Right ventricle myocardium inferior (tissue), 1 donor: ENCODE measurements around the gene AGAP3. TPM values are rescaled to one million over a fixed set of nuclear protein-coding genes. Genes with fewer than 3 reads are reported as not detected.

Experiments
- ATAC-seq: fragments of 200-7000 bp; cut with Tn5 transposase; one replicate; pipeline ENCODE4 v1.9.1; 2020; ENCODE audit warnings: mild to moderate bottlenecking, moderate library complexity
- DNase-seq: peaks from one replicate; pipeline ENCODE4 v3.0.0; 2021; ENCODE audit errors: missing footprints
- intact Hi-C: fragments of 100-400 bp; cut with DNase I; formaldehyde crosslinking; loops from one replicate; pipeline ENCODE4 v1.11.0; 2022
- total RNA-seq: library from RNA; stranded (reverse); fragmentation: NEBNext Ultra II Directional; extraction: Animal tissue kit (Norgen Biotek cat#: 25700); gene quantifications from one replicate; pipeline ENCODE4 v1.2.1, GENCODE V29; 2021
- donor health status: DM: no; HTN: yes; CAD: no; lungs with severe emphysema.

Gene AGAP3
- total RNA-seq, 1 donor from 2014 or later = 57.4 TPM

- DNase-seq (peak; percentile 60), ATAC-seq (no peak)
- intact Hi-C loops = no loop called here
Measured at GRCh38 chr7:151181011-151181431, 94.7 kb downstream of the AGAP3 start.

- intact Hi-C loops = loop anchor here (2.0 to 5.0 kb wide), 2 partner anchors 41 to 56 kb away; partner anchors contain the start of gene ABCF2
- peak; percentile 44 for DNase-seq
Measured at GRCh38 chr7:151185762-151186639, 99.7 kb downstream of the AGAP3 start.

GRCh38 chr7:151186640-151187408 is 100.5 kb downstream of the AGAP3 start, which contains the start of gene ASB10:
TSS of gene ASB10 (minus strand) at chr7:151187250. CDS start at chr7:151187130, 120 bp downstream.
- DNase-seq (peak; percentile 71), ATAC-seq (peak; percentile 84)
- intact Hi-C loops = loop anchor here (2.0 to 5.0 kb wide), 2 partner anchors 40 to 55 kb away; partner anchors contain the start of gene ABCF2

More at GRCh38 chr7:151185762-151186639, 99.7 kb downstream of the AGAP3 start:
- ATAC-seq = peak; percentile 14

- peak; percentile 73 for DNase-seq
- ATAC-seq = peak; percentile 90
- intact Hi-C loops = loop anchor here (2.0 to 5.0 kb wide), 2 partner anchors 39 to 55 kb away; partner anchors contain the start of gene ABCF2
Measured at GRCh38 chr7:151187409-151188251, 101.4 kb downstream of the AGAP3 start.

GRCh38 chr7:151188252-151188542 is 101.9 kb downstream of the AGAP3 start:
- intact Hi-C loops = loop anchor here (5.0 kb wide), 1 partner anchor 54 kb away; no protein-coding TSS in a partner anchor

GRCh38 chr7:151189038-151189437 is 102.8 kb downstream of the AGAP3 start:
- ATAC-seq = no peak
- no peak for DNase-seq
- intact Hi-C loops = loop anchor here (5.0 kb wide), 1 partner anchor 53 kb away; no protein-coding TSS in a partner anchor

More at GRCh38 chr7:151188252-151188542, 101.9 kb downstream of the AGAP3 start:
- ATAC-seq (no peak), DNase-seq (peak; percentile 31)

- DNase-seq = peak; percentile 42
- intact Hi-C loops = no loop called here
- ATAC-seq = no peak
Measured at GRCh38 chr7:151191544-151191943, 105.3 kb downstream of the AGAP3 start.

- intact Hi-C loops = no loop called here
- DNase-seq = peak; percentile 60
Measured at GRCh38 chr7:151192002-151192539, 105.8 kb downstream of the AGAP3 start.

GRCh38 chr7:151193203-151193978 is 107.1 kb downstream of the AGAP3 start:
- no peak for DNase-seq
- intact Hi-C loops = no loop called here
- no peak for ATAC-seq

More at GRCh38 chr7:151192002-151192539, 105.8 kb downstream of the AGAP3 start:
- ATAC-seq = no peak

Other genes with a start within 250 kb of the AGAP3 start
- 0.27 TPM for gene AOC1, start 234.0 kb upstream of the AGAP3 start, total RNA-seq
- gene KCNH2, start 108.2 kb upstream of the AGAP3 start, total RNA-seq = 97.3 TPM
- gene NOS3, start 95.5 kb upstream of the AGAP3 start, total RNA-seq = 19.4 TPM
- not detected for gene ATG9B, start 62.0 kb upstream of the AGAP3 start, total RNA-seq
- gene ABCB8, start 58.0 kb upstream of the AGAP3 start, total RNA-seq = 24.5 TPM
- 5.5 TPM for gene ASIC3, start 37.9 kb upstream of the AGAP3 start, total RNA-seq
- 6.7 TPM for gene CDK5, start 28.6 kb upstream of the AGAP3 start, total RNA-seq
- gene SLC4A2, start 26.9 kb upstream of the AGAP3 start, total RNA-seq = 61.2 TPM
- gene FASTK, start 5.7 kb upstream of the AGAP3 start, total RNA-seq = 79.2 TPM
- 35.5 TPM for gene TMUB1, start 3.0 kb upstream of the AGAP3 start, total RNA-seq
- gene GBX1, start 81.2 kb downstream of the AGAP3 start, total RNA-seq = 2.4 TPM
- gene ASB10, start 100.8 kb downstream of the AGAP3 start, total RNA-seq = 41.4 TPM
- gene H2BK1, start 124.0 kb downstream of the AGAP3 start, total RNA-seq = not detected
- 24.5 TPM for gene ABCF2, start 140.7 kb downstream of the AGAP3 start, total RNA-seq
- 11.6 TPM for gene CHPF2, start 146.0 kb downstream of the AGAP3 start, total RNA-seq
- gene SMARCD3, start 162.2 kb downstream of the AGAP3 start, total RNA-seq = 110 TPM